ENCODE data around the gene KRTAP5-4.
"Not testable (repeated sequence)": the region's sequence is repeated elsewhere in the genome, so short reads cannot be mapped to it uniquely, and the experiment has no call there.

The KRTAP5-4 gene

DNA sequence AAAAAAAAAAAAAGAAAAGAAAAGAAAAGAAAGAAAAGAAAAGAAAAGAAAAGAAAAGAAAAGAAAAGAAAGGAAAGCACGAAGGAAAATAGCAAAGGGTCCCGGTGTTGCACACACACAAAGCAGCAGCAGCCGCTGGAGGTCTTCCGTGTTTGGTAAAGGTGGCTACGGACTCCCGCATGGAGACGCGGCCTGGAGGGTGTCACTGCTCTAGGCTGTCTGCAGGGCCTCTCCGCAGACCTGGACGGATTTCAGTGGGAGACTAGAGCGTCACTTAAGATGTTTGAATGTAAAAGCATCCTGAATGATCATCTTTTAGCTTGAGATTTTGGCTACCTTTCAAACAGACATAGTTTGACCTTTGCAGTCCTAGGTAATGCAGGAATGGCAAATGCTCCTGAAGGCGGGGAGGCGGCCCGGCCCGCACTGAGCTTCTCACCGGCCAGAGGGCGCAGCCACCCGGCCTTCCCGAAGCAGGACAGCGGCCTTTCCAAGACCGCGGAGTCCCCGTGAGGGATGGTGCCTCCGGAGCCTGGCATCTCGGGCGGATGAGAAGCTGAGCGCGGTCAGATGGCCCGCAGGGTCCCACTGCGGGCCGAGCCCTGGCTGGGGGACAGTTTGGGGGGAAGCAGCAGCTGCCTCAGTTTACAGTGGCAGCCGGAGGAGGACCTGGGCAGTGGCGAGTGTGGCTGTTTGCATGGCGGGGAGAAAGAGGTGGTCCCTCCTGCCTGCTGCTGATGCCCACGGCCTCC lies 26.1 kb upstream of the KRTAP5-4 start:
- no peak overlapping the region for H3K4me3 ChIP-seq (ENCODE audit: low read length)
- no peak for TF ChIP-seq ZNF274 (IDR thresholded peaks at IDR 0.05; ENCODE audit: low read depth, low read length)

- not testable (repeated sequence) for H3K4me3 ChIP-seq (ENCODE audit: low read length)
Measured at GRCh38 chr11:1646540-1646939, 24.6 kb upstream of the KRTAP5-4 start.

DNA sequence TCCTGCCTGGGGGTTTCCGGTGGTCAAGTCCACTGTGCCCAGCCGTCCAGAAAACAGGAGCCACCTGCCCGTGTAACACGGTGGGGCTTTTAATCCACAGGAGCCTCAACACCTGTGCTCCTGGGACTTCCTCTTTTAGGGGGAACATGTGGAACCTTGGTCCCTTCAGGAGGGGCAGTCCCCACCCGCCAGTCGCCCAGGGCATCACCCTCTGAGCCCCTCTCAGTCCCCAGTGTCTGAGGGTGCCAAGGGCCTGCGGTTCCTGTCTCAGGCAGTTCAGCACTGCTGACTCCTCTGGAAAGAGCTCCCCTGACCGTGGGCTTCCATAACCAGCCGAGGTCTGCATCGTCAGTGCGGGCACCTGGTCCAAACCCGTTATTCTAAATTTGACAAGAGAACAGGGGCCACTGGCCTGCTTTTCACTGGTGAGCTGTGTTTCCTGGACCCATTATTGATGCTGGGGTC lies 23.5 kb upstream of the KRTAP5-4 start:
- no peak for TF ChIP-seq ZNF274 (IDR thresholded peaks at IDR 0.05; ENCODE audit: low read depth, low read length)
- no peak overlapping the region for H3K4me3 ChIP-seq (ENCODE audit: low read length)

DNA sequence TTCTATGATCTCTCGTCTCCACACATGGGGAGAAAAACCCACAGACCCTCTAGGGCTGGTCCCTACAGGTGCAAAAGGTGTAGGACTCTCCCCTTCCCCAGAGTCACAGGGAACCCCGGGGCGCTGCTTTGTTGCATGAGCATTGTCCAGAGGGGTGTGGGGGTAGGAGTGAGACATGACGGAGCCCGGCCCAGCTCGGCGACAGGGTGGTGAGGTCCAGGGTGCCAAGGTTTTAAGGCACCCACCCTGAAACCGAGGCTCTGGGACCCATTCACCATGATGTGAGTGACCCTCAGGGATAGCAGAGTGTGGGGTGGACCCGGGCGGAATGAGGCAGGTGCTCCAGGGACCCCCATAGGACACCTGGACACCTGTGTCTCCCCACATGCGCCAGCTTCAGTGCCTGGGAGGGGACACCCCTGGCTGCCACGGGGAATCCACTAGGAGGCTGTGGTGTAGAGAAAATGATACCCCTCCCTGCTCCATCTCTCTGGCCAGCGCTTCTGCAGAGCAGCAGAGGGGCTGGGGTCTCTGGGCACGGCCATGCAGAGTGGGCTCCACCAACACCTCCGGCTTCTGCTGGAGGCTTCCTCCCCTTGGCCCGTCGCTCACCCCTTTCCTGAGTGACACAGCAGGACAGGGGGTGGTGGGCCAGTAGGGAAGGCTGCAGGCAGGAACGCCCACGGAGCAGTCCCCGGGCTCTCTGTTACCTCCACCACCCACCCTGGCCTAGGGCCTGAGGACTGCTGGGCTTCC lies 22.8 kb upstream of the KRTAP5-4 start:
- TF ChIP-seq ZNF274 (IDR thresholded peaks at IDR 0.05; ENCODE audit: low read depth, low read length): no peak
- no peak overlapping the region for H3K4me3 ChIP-seq (ENCODE audit: low read length)

GRCh38 chr11:1643146-1643690 lies 21.3 kb upstream of the KRTAP5-4 start:
- no peak for TF ChIP-seq ZNF274 (IDR thresholded peaks at IDR 0.05; ENCODE audit: low read depth, low read length)
- H3K4me3 ChIP-seq (ENCODE audit: low read length): no peak overlapping the region

- no peak for TF ChIP-seq ZNF274 (IDR thresholded peaks at IDR 0.05; ENCODE audit: low read depth, low read length)
- no peak overlapping the region for H3K4me3 ChIP-seq (ENCODE audit: low read length)
Measured at GRCh38 chr11:1642288-1643145, 20.6 kb upstream of the KRTAP5-4 start.

GRCh38 chr11:1641096-1641495 lies 19.2 kb upstream of the KRTAP5-4 start:
- H3K4me3 ChIP-seq (ENCODE audit: low read length): no peak overlapping the region
- TF ChIP-seq ZNF274 (IDR thresholded peaks at IDR 0.05; ENCODE audit: low read depth, low read length): no peak

GRCh38 chr11:1640076-1640946 lies 18.4 kb upstream of the KRTAP5-4 start:
- TF ChIP-seq ZNF274 (IDR thresholded peaks at IDR 0.05; ENCODE audit: low read depth, low read length): no peak
- no peak overlapping the region for H3K4me3 ChIP-seq (ENCODE audit: low read length)

DNA sequence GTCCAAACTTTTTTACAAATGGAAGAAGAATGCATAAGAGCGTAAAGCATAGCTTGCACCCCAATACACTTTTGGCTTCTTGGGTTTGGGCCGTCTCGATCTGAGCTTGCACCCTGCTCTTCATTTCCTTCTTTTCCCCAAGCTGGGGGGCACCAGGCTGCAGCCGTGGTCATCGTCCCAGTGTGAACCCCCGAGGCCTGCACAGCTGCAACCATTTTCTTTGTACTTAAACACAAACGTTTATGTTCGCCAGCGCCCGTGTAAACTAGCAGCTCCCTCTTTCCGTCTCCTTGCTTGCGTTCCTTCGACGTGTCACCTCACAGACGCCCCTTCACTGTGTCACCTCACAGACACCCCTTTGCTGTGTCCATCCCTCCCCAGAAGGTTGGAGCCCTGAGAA lies 17.7 kb upstream of the KRTAP5-4 start:
- TF ChIP-seq ZNF274 (IDR thresholded peaks at IDR 0.05; ENCODE audit: low read depth, low read length): no peak
- no peak overlapping the region for H3K4me3 ChIP-seq (ENCODE audit: low read length)

- TF ChIP-seq ZNF274 (IDR thresholded peaks at IDR 0.05; ENCODE audit: low read depth, low read length): no peak
Measured at GRCh38 chr11:1639102-1639620, 17.2 kb upstream of the KRTAP5-4 start.

DNA sequence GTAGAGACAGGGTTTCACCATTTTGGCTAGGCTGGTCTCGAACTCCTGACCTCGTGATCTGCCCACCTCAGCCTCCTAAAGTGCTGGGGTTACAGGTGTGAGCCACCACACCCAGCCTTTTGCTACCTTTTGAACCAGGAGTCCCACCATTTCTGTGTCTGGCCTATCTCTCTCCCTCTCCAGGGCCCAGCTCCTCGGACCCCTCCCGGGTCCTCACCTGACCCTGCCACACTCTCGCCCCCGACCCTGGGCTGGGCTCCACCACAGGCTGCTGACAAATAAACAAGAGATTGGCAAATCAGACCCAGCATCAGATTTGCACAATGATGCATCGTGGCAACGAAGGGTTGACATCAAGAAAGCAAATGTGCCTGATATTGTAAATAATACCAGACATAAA lies 16.4 kb upstream of the KRTAP5-4 start:
- no peak for TF ChIP-seq ZNF274 (IDR thresholded peaks at IDR 0.05; ENCODE audit: low read depth, low read length)
- H3K4me3 ChIP-seq (ENCODE audit: low read length): no peak overlapping the region

More at GRCh38 chr11:1639102-1639620, 17.2 kb upstream of the KRTAP5-4 start:
- no peak overlapping the region for H3K4me3 ChIP-seq (ENCODE audit: low read length)

GRCh38 chr11:1637628-1638027 lies 15.7 kb upstream of the KRTAP5-4 start:
- H3K4me3 ChIP-seq (ENCODE audit: low read length): no peak overlapping the region
- no peak for TF ChIP-seq ZNF274 (IDR thresholded peaks at IDR 0.05; ENCODE audit: low read depth, low read length)

Data from GM08714 (cell line).